Stomach (tissue), 4 donors: ENCODE measurements around the gene VSTM2L.

Source experiments
- POLR2A ChIP-seq, 4 donors: fragments of 450-650 bp; IDR thresholded peaks; one replicate each; pipeline ENCODE4 v1.6.1; 2016; ENCODE audit warnings: antibody characterized with exemption in 4 of 4, control low read depth in 2 of 4, mild to moderate bottlenecking in 1 of 4, moderate library complexity in 1 of 4
- TF ChIP-seq, protein P1 (sequence below), 7 experiments: fragments of 450-650 bp in 4 of 7; fragments of 200-600 bp in 3 of 7; sonication (generic) in 3 of 7; IDR thresholded peaks; one replicate each; pipeline ENCODE4 v1.5.1; 2016 to 2019; ENCODE audit warnings: antibody characterized with exemption in 7 of 7, control low read depth in 2 of 7, mild to moderate bottlenecking in 1 of 7

DNA sequence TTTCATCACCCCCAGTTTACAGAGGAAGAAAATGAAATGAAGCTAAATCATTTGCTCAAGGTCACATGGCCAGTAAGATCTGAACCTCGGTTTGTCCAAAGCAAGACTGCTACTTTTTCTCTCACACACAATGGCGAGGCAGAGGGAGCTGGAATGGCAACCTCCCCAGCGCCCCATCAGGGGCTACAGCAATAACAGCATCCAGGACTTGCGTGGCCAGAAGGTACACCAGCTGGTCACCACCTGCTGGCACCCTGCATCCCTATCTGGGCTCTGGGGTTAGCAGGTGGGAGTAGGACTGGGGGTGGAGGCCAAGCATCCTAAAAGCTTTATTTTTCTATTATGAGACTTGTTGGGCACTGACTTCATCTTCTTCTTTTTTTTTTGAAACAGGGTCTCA lies 89.0 kb downstream of the VSTM2L start:
- no peak for TF ChIP-seq POLR2A (IDR thresholded peaks at IDR 0.05)
- TF ChIP-seq, protein P1, sequence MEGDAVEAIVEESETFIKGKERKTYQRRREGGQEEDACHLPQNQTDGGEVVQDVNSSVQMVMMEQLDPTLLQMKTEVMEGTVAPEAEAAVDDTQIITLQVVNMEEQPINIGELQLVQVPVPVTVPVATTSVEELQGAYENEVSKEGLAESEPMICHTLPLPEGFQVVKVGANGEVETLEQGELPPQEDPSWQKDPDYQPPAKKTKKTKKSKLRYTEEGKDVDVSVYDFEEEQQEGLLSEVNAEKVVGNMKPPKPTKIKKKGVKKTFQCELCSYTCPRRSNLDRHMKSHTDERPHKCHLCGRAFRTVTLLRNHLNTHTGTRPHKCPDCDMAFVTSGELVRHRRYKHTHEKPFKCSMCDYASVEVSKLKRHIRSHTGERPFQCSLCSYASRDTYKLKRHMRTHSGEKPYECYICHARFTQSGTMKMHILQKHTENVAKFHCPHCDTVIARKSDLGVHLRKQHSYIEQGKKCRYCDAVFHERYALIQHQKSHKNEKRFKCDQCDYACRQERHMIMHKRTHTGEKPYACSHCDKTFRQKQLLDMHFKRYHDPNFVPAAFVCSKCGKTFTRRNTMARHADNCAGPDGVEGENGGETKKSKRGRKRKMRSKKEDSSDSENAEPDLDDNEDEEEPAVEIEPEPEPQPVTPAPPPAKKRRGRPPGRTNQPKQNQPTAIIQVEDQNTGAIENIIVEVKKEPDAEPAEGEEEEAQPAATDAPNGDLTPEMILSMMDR (IDR thresholded peaks at IDR 0.05): no peak
